ENCODE results near the gene AUH. TPM values are rescaled to one million over a fixed set of nuclear protein-coding genes. Genes with fewer than 3 reads are reported as not detected.

Gene AUH
- total and polyA plus RNA-seq, 7 donors: 13.1 to 40.9 (median 28.2) TPM

DNA sequence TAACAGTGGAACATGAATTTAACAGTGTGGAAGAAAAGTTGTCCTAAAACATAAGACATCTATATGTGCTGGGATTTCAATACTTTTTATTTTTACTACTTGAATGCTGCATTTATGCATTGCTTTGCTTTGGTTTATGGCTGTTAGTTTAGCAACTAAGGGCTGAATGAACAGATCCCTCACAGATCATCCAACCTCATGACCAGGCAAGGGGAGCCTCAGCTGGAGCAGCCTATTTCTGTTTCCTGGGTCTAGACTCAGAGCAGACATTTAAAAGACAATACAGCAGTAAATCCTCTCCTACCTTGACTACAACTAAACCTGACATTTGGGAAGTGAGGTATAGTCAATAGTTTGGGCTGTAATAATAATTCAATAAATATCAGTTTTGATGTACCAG, 163.3 kb downstream of the AUH start:
- Histone ChIP-seq H3K27ac (peak overlapping the region; percentile 81 to 97 (median 95)), H3K27me3 (no peaks in the 10 kb centered on the region), H3K4me1 (peaks cover 0 to 52% (median 45%) of the 10 kb centered on the region in 4 donors), H3K4me3 (no peak overlapping the region), H3K36me3 (no peaks in the 10 kb centered on the region), H3K9me3 (peaks cover 0 to 5% (median 0%) of the 10 kb centered on the region in 4 donors)
- no peak for DNase-seq
- no peak for TF ChIP-seq EP300 (IDR thresholded peaks at IDR 0.05)
- TF ChIP-seq POLR2A (IDR thresholded peaks at IDR 0.05): no peak
- TF ChIP-seq, protein P1, sequence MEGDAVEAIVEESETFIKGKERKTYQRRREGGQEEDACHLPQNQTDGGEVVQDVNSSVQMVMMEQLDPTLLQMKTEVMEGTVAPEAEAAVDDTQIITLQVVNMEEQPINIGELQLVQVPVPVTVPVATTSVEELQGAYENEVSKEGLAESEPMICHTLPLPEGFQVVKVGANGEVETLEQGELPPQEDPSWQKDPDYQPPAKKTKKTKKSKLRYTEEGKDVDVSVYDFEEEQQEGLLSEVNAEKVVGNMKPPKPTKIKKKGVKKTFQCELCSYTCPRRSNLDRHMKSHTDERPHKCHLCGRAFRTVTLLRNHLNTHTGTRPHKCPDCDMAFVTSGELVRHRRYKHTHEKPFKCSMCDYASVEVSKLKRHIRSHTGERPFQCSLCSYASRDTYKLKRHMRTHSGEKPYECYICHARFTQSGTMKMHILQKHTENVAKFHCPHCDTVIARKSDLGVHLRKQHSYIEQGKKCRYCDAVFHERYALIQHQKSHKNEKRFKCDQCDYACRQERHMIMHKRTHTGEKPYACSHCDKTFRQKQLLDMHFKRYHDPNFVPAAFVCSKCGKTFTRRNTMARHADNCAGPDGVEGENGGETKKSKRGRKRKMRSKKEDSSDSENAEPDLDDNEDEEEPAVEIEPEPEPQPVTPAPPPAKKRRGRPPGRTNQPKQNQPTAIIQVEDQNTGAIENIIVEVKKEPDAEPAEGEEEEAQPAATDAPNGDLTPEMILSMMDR (IDR thresholded peaks at IDR 0.05): no peak
- TF ChIP-seq POLR2AphosphoS5 (IDR thresholded peaks at IDR 0.05): no peak
- intact Hi-C loops (cut with DNase I): loop anchor here (5.0 kb wide), 1 partner anchor 514 kb away; no protein-coding TSS in a partner anchor

DNA sequence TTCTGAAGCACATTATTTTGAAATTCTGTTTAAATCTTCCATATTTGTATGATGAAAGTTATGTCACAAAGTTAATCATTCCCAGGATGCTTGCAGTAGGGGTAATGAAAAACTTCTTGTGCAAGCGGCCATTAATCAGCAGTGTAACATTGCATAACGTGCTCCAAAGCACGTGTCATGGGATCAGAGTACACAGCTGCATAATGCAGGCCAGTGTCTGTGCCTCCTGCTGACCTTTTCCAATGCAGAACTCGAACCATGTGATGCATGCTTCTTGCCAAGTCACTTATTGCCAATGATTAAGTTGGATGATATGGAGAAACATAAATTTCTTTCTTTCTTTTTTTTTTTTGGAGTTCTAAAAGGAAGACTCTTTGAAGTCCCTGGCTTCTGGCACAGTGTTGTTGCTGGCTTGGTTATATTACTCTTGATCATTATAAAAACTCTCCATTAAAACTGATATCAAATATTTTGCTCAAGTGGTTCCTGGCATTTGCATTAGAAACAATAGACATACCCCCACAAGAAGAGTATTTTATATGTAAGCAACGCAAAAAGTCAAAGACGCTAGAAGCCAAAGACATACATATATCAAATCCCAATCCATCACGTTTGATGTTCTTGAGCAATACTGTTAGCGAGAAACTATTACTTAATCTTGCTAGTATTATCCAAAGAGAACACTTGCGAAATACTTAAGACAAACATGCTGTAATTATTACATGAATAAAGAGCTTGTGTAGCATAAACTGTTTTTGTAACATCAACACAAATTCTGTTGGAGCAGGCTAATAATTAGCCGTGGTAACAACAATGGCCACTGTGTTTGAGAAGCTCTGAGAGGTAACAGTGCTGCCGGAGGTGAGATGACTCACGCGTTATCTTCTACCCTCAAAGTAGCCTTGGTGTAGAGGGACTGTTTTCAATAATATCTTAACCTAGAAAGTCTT, 164.2 kb downstream of the AUH start:
- H3K36me3 ChIP-seq: no peaks in the 10 kb centered on the region
- H3K4me3 ChIP-seq: no peak overlapping the region
- TF ChIP-seq, protein P1 (IDR thresholded peaks at IDR 0.05): no peak
- TF ChIP-seq POLR2AphosphoS5 (IDR thresholded peaks at IDR 0.05) (peak; percentile 91 to 99 (median 95)), POLR2A (IDR thresholded peaks at IDR 0.05) (no peak), EP300 (IDR thresholded peaks at IDR 0.05) (peak; percentile 91 to 99 (median 98))
- H3K4me1 ChIP-seq: peaks cover 0 to 55% (median 53%) of the 10 kb centered on the region in 4 donors
- DNase-seq: peak; percentile 96
- WGBS, 2 donors: 15 to 48% methylated on average over 13 of the region's 13 CpGs
- peak overlapping the region; percentile 81 to 97 (median 95) for H3K27ac ChIP-seq
- peaks cover 0 to under 1% (median 0%) of the 10 kb centered on the region in 4 donors for H3K9me3 ChIP-seq
- no peaks in the 10 kb centered on the region for H3K27me3 ChIP-seq
- intact Hi-C loops (cut with DNase I): loop anchor here (1.0 to 5.0 kb wide), 3 partner anchors 105 to 515 kb away; partner anchors contain the start of gene NFIL3

DNA sequence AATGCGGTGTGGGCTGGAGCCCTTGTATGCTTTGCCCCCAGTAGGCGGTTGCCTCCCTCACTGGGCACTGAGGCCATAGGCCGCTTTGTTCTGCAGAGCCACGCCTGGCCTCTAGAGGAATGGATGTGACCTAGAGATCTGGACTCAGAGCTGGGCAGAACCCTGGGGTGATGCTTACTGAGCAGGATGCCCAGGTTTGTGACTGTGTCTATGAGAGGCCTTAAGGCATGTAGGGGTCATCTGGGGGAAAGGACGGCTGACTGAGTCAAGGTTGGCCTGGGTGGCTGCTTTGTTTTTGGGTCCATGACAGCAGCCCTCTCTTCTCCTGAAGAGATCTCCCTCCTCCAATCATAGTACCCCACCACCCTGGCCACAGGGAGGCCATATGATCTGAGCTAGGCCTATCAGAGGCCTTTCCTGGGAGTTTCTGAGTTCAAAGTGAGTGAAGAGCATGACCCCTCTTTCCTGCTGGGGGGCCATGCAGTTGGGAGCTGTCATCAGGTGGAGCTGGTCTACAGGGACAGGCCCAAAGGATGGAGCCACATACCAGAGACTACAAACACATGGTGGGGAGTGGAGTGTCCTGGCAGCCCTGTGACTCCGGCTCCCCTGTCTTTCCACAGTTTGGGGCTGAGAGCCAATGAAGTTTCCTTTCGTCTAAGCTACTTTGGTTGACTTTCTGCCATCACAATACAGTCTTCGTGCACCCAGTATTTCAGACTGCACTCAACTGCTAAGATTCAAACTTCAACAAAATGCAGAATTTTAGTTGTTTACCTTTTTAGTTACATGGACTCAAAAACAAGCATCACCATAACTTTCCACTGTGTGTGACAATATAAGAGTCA, 165.4 kb downstream of the AUH start:
- TF ChIP-seq POLR2AphosphoS5 (IDR thresholded peaks at IDR 0.05): no peak
- no peak for TF ChIP-seq EP300 (IDR thresholded peaks at IDR 0.05)
- TF ChIP-seq, protein P1 (IDR thresholded peaks at IDR 0.05): no peak
- no peak for TF ChIP-seq POLR2A (IDR thresholded peaks at IDR 0.05)
- Histone ChIP-seq H3K4me3 (no peak overlapping the region), H3K4me1 (peaks cover 0 to 64% (median 62%) of the 10 kb centered on the region in 4 donors), H3K27ac (peak overlapping the region; percentile 81 to 97 (median 95)), H3K36me3 (no peaks in the 10 kb centered on the region), H3K27me3 (no peaks in the 10 kb centered on the region), H3K9me3 (no peaks in the 10 kb centered on the region)
- DNase-seq: no peak
- intact Hi-C loops (cut with DNase I): loop anchor here (2.0 to 5.0 kb wide), 2 partner anchors 106 to 516 kb away; no protein-coding TSS in a partner anchor
- WGBS, 2 donors: 87 to 92% methylated on average over 8 of the region's 8 CpGs

DNA sequence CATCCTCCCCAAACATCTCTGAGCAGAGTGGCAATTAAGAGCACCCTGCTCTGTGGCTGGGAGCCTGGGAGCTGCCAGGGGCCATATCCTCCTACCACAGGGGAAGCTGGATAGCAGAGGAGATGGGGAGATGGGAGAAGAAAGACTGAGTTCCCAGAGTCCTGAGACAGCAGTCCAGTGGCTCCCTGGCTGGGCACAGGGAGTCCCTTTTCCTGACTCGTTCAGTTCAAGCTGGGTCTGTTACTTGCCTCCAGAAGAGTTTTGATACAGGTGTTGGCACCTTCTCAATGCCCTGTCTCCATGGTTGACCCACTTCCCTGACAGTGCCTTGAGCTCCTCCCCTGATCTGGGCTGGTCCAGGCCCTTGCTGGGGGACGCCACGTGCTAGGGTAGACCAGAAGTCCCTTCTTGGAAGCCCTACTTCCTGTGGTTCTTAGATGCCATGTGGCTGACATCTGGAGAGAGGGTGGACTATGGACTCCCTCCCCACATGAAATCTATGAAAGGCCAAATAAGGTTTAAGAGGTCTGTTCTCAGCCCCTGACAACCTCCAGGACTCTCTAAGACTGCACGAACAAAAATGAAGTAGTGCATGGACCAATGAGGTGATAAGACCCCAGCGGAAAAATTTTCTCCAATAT, 166.2 kb downstream of the AUH start:
- Histone ChIP-seq H3K36me3 (no peaks in the 10 kb centered on the region), H3K4me3 (no peak overlapping the region), H3K27ac (peak overlapping the region; percentile 81 to 97 (median 95)), H3K27me3 (no peaks in the 10 kb centered on the region), H3K4me1 (peaks cover 0 to 64% (median 62%) of the 10 kb centered on the region in 4 donors), H3K9me3 (no peaks in the 10 kb centered on the region)
- 92 to 93% methylated on average over 5 of the region's 5 CpGs for WGBS, 2 donors
- intact Hi-C loops (cut with DNase I): loop anchor here (2.0 to 5.0 kb wide), 2 partner anchors 107 to 517 kb away; no protein-coding TSS in a partner anchor
- TF ChIP-seq POLR2A (IDR thresholded peaks at IDR 0.05) (no peak), EP300 (IDR thresholded peaks at IDR 0.05) (no peak), POLR2AphosphoS5 (IDR thresholded peaks at IDR 0.05) (no peak)
- TF ChIP-seq, protein P1 (IDR thresholded peaks at IDR 0.05): no peak
- no peak for DNase-seq
